ENCODE measurements around the gene YWHAG. TPM values are rescaled to one million over a fixed set of nuclear protein-coding genes. Genes with fewer than 3 reads are reported as not detected.
A peak's percentile ranks its signal among the peaks of the same experiment; 100 is the strongest.
"Not testable (repeated sequence)": the region's sequence is repeated elsewhere in the genome, so short reads cannot be mapped to it uniquely, and the experiment has no call there.

The YWHAG gene
- polyA plus RNA-seq, 3 donors: 6.9 to 12.2 (median 9.3) TPM

DNA sequence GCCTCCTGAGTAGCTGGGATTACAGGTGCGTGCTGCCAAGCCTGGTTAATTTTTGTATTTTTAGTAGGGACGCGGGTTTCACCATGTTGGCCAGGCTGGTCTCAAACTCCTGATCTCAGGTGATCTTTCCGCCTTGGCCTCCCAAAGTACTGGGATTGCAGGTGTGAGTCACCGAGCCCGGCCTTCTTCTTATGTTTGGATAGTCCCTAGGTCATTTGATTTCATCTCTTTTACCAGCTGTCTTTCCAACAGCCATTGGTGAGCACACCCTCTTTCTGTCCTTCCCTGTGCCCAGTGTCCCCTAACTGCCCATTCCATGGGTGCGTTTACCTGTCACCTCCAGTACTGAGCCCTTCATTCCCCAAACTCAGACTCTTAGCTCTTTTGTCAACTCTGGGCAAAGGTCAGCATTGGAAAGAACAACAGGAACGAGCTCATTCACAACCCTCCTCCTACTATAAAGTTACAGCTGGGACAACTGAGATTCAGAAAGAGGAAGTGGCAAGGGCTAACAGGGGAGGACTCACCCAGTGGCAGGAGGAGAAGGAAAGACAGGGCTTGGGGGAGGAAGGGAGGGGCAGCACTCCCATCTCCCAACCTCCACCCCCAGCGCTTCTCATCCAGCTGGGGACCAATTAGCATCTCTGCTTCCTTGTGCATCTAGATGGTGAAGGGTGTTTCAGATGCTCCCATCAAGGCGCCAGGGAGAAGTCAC is 45.1 kb upstream of the YWHAG start:
- Histone ChIP-seq H3K4me3 (replicated peaks in 1 of 3; ENCODE audit: low read depth in 2 of 3, low read length in 3 of 3) (peak overlapping the region in 1 of 3 experiments; percentile 13), H3K79me2 (ENCODE audit: insufficient read depth, low read length) (no peaks in the 10 kb centered on the region), H3K9ac (ENCODE audit: insufficient read depth, low read length, poor library complexity, severe bottlenecking) (no peak overlapping the region), H3K36me3 (replicated peaks in 1 of 2; ENCODE audit: control insufficient read depth in 1 of 2, insufficient read depth in 2 of 2, low read length in 2 of 2) (no peaks in the 10 kb centered on the region), H4K20me1 (ENCODE audit: insufficient read depth, low read length) (no peaks in the 10 kb centered on the region), H3K4me2 (replicated peaks; ENCODE audit: extremely low read depth, low read length, poor library complexity, severe bottlenecking) (peak overlapping the region; percentile 23), H3K27me3 (ENCODE audit: control insufficient read depth in 2 of 2, insufficient read depth in 2 of 2, low read length in 2 of 2) (no peaks in the 10 kb centered on the region), H3K9me3 (replicated peaks in 1 of 2; ENCODE audit: control insufficient read depth in 1 of 2, insufficient read depth in 1 of 2, low read length in 2 of 2) (no peaks in the 10 kb centered on the region), H3K4me1 (ENCODE audit: control insufficient read depth in 1 of 2, insufficient read depth in 2 of 2, low read length in 2 of 2) (peaks cover 25 to 30% of the 10 kb centered on the region in 2 donors), H2AFZ (ENCODE audit: insufficient read depth, low read depth, low read length, poor library complexity, severe bottlenecking) (peak overlapping the region; percentile 37), H3K27ac (ENCODE audit: low read depth in 1 of 2, low read length in 2 of 2) (peak overlapping the region; percentile 61 to 62)
- peak; percentile 52 to 74 (median 73) for DNase-seq
- TF ChIP-seq, protein P1, sequence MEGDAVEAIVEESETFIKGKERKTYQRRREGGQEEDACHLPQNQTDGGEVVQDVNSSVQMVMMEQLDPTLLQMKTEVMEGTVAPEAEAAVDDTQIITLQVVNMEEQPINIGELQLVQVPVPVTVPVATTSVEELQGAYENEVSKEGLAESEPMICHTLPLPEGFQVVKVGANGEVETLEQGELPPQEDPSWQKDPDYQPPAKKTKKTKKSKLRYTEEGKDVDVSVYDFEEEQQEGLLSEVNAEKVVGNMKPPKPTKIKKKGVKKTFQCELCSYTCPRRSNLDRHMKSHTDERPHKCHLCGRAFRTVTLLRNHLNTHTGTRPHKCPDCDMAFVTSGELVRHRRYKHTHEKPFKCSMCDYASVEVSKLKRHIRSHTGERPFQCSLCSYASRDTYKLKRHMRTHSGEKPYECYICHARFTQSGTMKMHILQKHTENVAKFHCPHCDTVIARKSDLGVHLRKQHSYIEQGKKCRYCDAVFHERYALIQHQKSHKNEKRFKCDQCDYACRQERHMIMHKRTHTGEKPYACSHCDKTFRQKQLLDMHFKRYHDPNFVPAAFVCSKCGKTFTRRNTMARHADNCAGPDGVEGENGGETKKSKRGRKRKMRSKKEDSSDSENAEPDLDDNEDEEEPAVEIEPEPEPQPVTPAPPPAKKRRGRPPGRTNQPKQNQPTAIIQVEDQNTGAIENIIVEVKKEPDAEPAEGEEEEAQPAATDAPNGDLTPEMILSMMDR (IDR thresholded peaks at IDR 0.05): no peak
- Mint-ChIP-seq H3K9me3 (no peaks in the 10 kb centered on the region), H3K36me3 (peaks cover 0 to 6% of the 10 kb centered on the region in 2 donors), H3K27me3 (ENCODE audit: low read depth in 3 of 3) (peaks cover 0 to 6% (median 2%) of the 10 kb centered on the region in 3 donors), H3K27ac (peak overlapping the region; percentile 89 to 95 (median 92)), H3K4me3 (peak overlapping the region in 1 of 2 donors; percentile 83), H3K4me1 (peaks cover 40% of the 10 kb centered on the region)
- intact Hi-C loops (cut with micrococcal nuclease): no loop called here
- 51% methylated on average over 5 of the region's 10 CpGs for WGBS (ENCODE audit: insufficient coverage)

DNA sequence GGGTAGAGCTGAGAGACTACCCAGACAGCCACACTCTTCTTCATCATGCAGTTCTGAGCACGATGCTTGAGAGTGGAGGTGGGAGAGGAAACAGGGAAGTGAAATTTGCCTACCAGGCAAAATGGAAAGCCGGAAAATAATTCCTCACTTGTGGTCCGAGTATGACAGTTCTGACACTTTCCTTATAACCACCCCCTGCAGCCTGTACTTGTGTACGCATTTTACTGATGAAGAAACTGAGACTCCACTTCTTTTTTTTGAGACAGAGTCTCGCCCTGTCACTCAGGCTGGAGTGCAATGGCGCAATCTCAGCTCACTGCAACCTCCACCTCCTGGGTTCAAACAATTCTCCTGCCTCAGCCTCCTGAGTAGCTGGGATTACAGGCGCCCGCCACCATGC is 44.3 kb upstream of the YWHAG start:
- Mint-ChIP-seq H3K27ac (peak overlapping the region; percentile 69 to 91 (median 89)), H3K4me1 (peaks cover 44% of the 10 kb centered on the region), H3K4me3 (peak overlapping the region; percentile 15 to 24)
- H3K9me3 ChIP-seq (replicated peaks in 1 of 2; ENCODE audit: control insufficient read depth in 1 of 2, insufficient read depth in 1 of 2, low read length in 2 of 2); H3K27me3 ChIP-seq (ENCODE audit: control insufficient read depth in 2 of 2, insufficient read depth in 2 of 2, low read length in 2 of 2); H4K20me1 ChIP-seq (ENCODE audit: insufficient read depth, low read length); H3K36me3 ChIP-seq (replicated peaks in 1 of 2; ENCODE audit: control insufficient read depth in 1 of 2, insufficient read depth in 2 of 2, low read length in 2 of 2); intact Hi-C loops (cut with micrococcal nuclease); H3K9ac ChIP-seq (ENCODE audit: insufficient read depth, low read length, poor library complexity, severe bottlenecking); H3K27me3 Mint-ChIP-seq (ENCODE audit: low read depth in 3 of 3); H3K79me2 ChIP-seq (ENCODE audit: insufficient read depth, low read length); H3K9me3 Mint-ChIP-seq; H3K36me3 Mint-ChIP-seq; H2AFZ ChIP-seq (ENCODE audit: insufficient read depth, low read depth, low read length, poor library complexity, severe bottlenecking): not testable (repeated sequence)
- peak in 2 of 3 donors; percentile 61 to 79 for DNase-seq
- 0% methylated on average over 3 of the region's 8 CpGs for WGBS (ENCODE audit: insufficient coverage)
- H3K27ac ChIP-seq (ENCODE audit: low read depth in 1 of 2, low read length in 2 of 2): peak overlapping the region; percentile 61 to 70
- H3K4me2 ChIP-seq (replicated peaks; ENCODE audit: extremely low read depth, low read length, poor library complexity, severe bottlenecking): peak overlapping the region; percentile 26
- peaks cover 33 to 38% of the 10 kb centered on the region in 2 donors for H3K4me1 ChIP-seq (ENCODE audit: control insufficient read depth in 1 of 2, insufficient read depth in 2 of 2, low read length in 2 of 2)
- H3K4me3 ChIP-seq (replicated peaks in 1 of 3; ENCODE audit: low read depth in 2 of 3, low read length in 3 of 3): peak overlapping the region in 1 of 3 experiments; percentile 23

Data from CD14-positive monocyte (primary cell).